HepG2 (cell line): Measurements from ENCODE around the gene TNRC18. TPM values are rescaled to one million over a fixed set of nuclear protein-coding genes. Genes with fewer than 3 reads are reported as not detected.
A peak's percentile ranks its signal among the peaks of the same experiment; 100 is the strongest.

Experiments
- ATAD3A ChIP-seq: sonication (generic); formaldehyde crosslinking; IDR thresholded peaks from 2 replicates; pipeline ENCODE4 v1.4.0; 2020; ENCODE audit warnings: missing genetic modification reagents
- CAMTA2 ChIP-seq: sonication (generic); formaldehyde crosslinking; IDR thresholded peaks from 2 replicates; pipeline ENCODE4 v1.4.0; 2020; ENCODE audit warnings: mild to moderate bottlenecking, missing genetic modification reagents, borderline replicate concordance
- CBX5 ChIP-seq: sonication (generic); formaldehyde crosslinking; IDR thresholded peaks from 2 replicates; pipeline ENCODE4 v1.4.0; 2020; ENCODE audit warnings: missing genetic modification reagents, borderline replicate concordance
- CENPT ChIP-seq: sonication (generic); formaldehyde crosslinking; IDR thresholded peaks from 2 replicates; pipeline ENCODE4 v1.8.0; 2022; ENCODE audit warnings: low read depth, mild to moderate bottlenecking, moderate library complexity, missing genetic modification reagents
- CSRNP1 ChIP-seq: sonication (generic); formaldehyde crosslinking; IDR thresholded peaks from 2 replicates; pipeline ENCODE4 v1.8.1; 2023; ENCODE audit warnings: mild to moderate bottlenecking, missing genetic modification reagents
- EED ChIP-seq: sonication (generic); formaldehyde crosslinking; IDR thresholded peaks from 2 replicates; pipeline ENCODE4 v1.5.0; 2020; ENCODE audit warnings: mild to moderate bottlenecking, missing genetic modification reagents
- FOXJ3 ChIP-seq: sonication (generic); formaldehyde crosslinking; IDR thresholded peaks from 2 replicates; pipeline ENCODE4 v1.4.0; 2020; ENCODE audit warnings: missing genetic modification reagents, mild to moderate bottlenecking, borderline replicate concordance
- JARID2 ChIP-seq: sonication (generic); formaldehyde crosslinking; IDR thresholded peaks from 2 replicates; pipeline ENCODE4 v1.8.1; 2023; ENCODE audit warnings: missing genetic modification reagents, inconsistent platforms; ENCODE audit not compliant: insufficient replicate concordance
- MAFK ChIP-seq, 2 experiments: IDR thresholded peaks in 1 of 2; conservative IDR thresholded peaks in 1 of 2; 2 replicates each; pipeline ENCODE4 v1.6.1; 2011; ENCODE audit warnings: improper control_type of control experiment in 2 of 2, low read length in 2 of 2
- NR3C1 ChIP-seq: sonication (generic); formaldehyde crosslinking; IDR thresholded peaks from 2 replicates; pipeline ENCODE4 v1.4.0; 2020; ENCODE audit warnings: missing genetic modification reagents
- RARG ChIP-seq: sonication (generic); formaldehyde crosslinking; IDR thresholded peaks from 2 replicates; pipeline ENCODE4 v1.4.0; 2020; ENCODE audit warnings: low read depth, mild to moderate bottlenecking, missing genetic modification reagents
- SRSF9 ChIP-seq: fragments of 200-400 bp; formaldehyde crosslinking; IDR thresholded peaks from 2 replicates; pipeline ENCODE4 v1.6.1; 2018; ENCODE audit warnings: borderline replicate concordance, mild to moderate bottlenecking, low read depth, low read length; ENCODE audit not compliant: insufficient read depth, poor library complexity, severe bottlenecking
- WIZ ChIP-seq: sonication (generic); formaldehyde crosslinking; IDR thresholded peaks from 2 replicates; pipeline ENCODE4 v1.5.1; 2020; ENCODE audit warnings: mild to moderate bottlenecking, missing genetic modification reagents
- ZBTB3 ChIP-seq: sonication (generic); formaldehyde crosslinking; IDR thresholded peaks from 2 replicates; pipeline ENCODE4 v1.4.0; 2020; ENCODE audit warnings: low read depth, mild to moderate bottlenecking, moderate library complexity, missing genetic modification reagents, borderline replicate concordance
- ZBTB42 ChIP-seq: sonication (generic); formaldehyde crosslinking; IDR thresholded peaks from 2 replicates; pipeline ENCODE4 v1.5.0; 2020; ENCODE audit warnings: mild to moderate bottlenecking, missing genetic modification reagents
- ZNF101 ChIP-seq: sonication (generic); formaldehyde crosslinking; IDR thresholded peaks from 2 replicates; pipeline ENCODE4 v1.4.0; 2020; ENCODE audit warnings: mild to moderate bottlenecking, low read depth, missing genetic modification reagents, borderline replicate concordance
- ZNF20 ChIP-seq: sonication (generic); formaldehyde crosslinking; IDR thresholded peaks from 2 replicates; pipeline ENCODE4 v1.4.0; 2020; ENCODE audit warnings: mild to moderate bottlenecking, moderate library complexity, missing genetic modification reagents
- ZNF280D ChIP-seq: sonication (generic); formaldehyde crosslinking; IDR thresholded peaks from 2 replicates; pipeline ENCODE4 v1.5.1; 2020; ENCODE audit warnings: mild to moderate bottlenecking, missing genetic modification reagents
- ZNF335 ChIP-seq: sonication (generic); formaldehyde crosslinking; IDR thresholded peaks from 2 replicates; pipeline ENCODE4 v1.4.0; 2020; ENCODE audit warnings: missing genetic modification reagents
- ZNF34 ChIP-seq: sonication (generic); formaldehyde crosslinking; IDR thresholded peaks from 2 replicates; pipeline ENCODE4 v1.4.0; 2020; ENCODE audit warnings: mild to moderate bottlenecking, missing genetic modification reagents, borderline replicate concordance
- ZNF543 ChIP-seq: sonication (generic); formaldehyde crosslinking; IDR thresholded peaks from 2 replicates; pipeline ENCODE4 v1.4.0; 2020; ENCODE audit warnings: mild to moderate bottlenecking, missing genetic modification reagents
- ZNF569 ChIP-seq: sonication (generic); formaldehyde crosslinking; IDR thresholded peaks from 2 replicates; pipeline ENCODE4 v1.5.0; 2020; ENCODE audit warnings: mild to moderate bottlenecking, missing genetic modification reagents, moderate library complexity, borderline replicate concordance
- ZNF598 ChIP-seq: sonication (generic); formaldehyde crosslinking; IDR thresholded peaks from 2 replicates; pipeline ENCODE4 v1.5.1; 2020; ENCODE audit warnings: mild to moderate bottlenecking, missing genetic modification reagents, borderline replicate concordance
- ZNF720 ChIP-seq: sonication (generic); formaldehyde crosslinking; IDR thresholded peaks from 2 replicates; pipeline ENCODE4 v1.4.0; 2020; ENCODE audit warnings: missing genetic modification reagents
- ZNF850 ChIP-seq: sonication (generic); formaldehyde crosslinking; conservative IDR thresholded peaks from 2 replicates; pipeline ENCODE4 v1.9.0; 2021; ENCODE audit warnings: mild to moderate bottlenecking, missing genetic modification reagents
- polyA plus RNA-seq, 8 experiments: library from polyadenylated mRNA; depleted of rRNA in 3 of 8; stranded (reverse) in 7 of 8; unstranded in 1 of 8; fragments of >200 nt; fragmentation: Illumina TruSeq in 4 of 8; extraction: Trizol in 4 of 8; gene quantifications; 2 replicates each; pipeline versions ENCODE4 v1.2.1 to v1.2.3, GENCODE V29; 2011 to 2016; ENCODE audit warnings: low read depth in 4 of 8, missing spikeins in 1 of 8, mixed read lengths in 1 of 8; ENCODE audit not compliant: insufficient read depth in 1 of 8
- total RNA-seq, 5 experiments: library from RNA; depleted of rRNA; stranded (reverse); fragments of >200 nt; fragmentation: Illumina TruSeq; extraction: Trizol; gene quantifications; 2 replicates each; pipeline ENCODE4 v1.2.3, GENCODE V29; 2016; ENCODE audit warnings: low read depth in 1 of 5

Gene TNRC18
- total and polyA plus RNA-seq, 2 of the 13 experiments (the other 11 are each of a cell fraction or from before 2014, with no cell fraction given): 11.7 to 17.4 TPM

- TF ChIP-seq ZBTB3 (CRISPR knock-in tag) (no peak), ZNF34 (CRISPR knock-in tag) (0 out of 2 replicates have a peak, but pooled peaks have one; percentile 71), ZNF280D (CRISPR knock-in tag) (no peak), NR3C1 (no peak), ZBTB42 (no peak), CAMTA2 (CRISPR knock-in tag) (no peak; the same call in 1 of the 2 replicates), SRSF9 (no peak), CBX5 (CRISPR knock-in tag) (no peak; the same call in 1 of the 2 replicates), ATAD3A (CRISPR knock-in tag) (no peak), RARG (CRISPR knock-in tag) (peak; percentile 64; the same call in 1 of the 2 replicates), JARID2 (no peak), ZNF598 (CRISPR knock-in tag) (no peak), FOXJ3 (0 out of 2 replicates have a peak, but pooled peaks have one; percentile 67), ZNF20 (CRISPR knock-in tag) (no peak), MAFK (conservative IDR thresholded peaks at IDR 0.05 in 1 of 2, IDR thresholded peaks at IDR 0.05 in 1 of 2; ENCODE audit: low read length in 2 of 2) (no peak), WIZ (CRISPR knock-in tag) (no peak), CSRNP1 (CRISPR knock-in tag) (peak; percentile 67; the same call in 1 of the 2 replicates), ZNF101 (no peak), CENPT (CRISPR knock-in tag) (no peak), ZNF850 (CRISPR knock-in tag) (no peak), ZNF720 (CRISPR knock-in tag) (no peak), ZNF569 (CRISPR knock-in tag) (no peak), EED (no peak), ZNF543 (CRISPR knock-in tag) (no peak), ZNF335 (CRISPR knock-in tag) (peak; percentile 60; the same call in 1 of the 2 replicates)
These were observed 5.7 kb upstream of the TNRC18 start (continued) for GRCh38 chr7:5429253-5429856.
